Loucy (cell line): ENCODE measurements around the gene RPL29.

Source experiments
- CTCF ChIP-seq: fragments of 200-600 bp; sonication (generic); conservative IDR thresholded peaks from 2 replicates; pipeline ENCODE4 v1.5.1; 2014; ENCODE audit warnings: mild to moderate bottlenecking, antibody characterized with exemption, low read length
- EZH2phosphoT487 ChIP-seq: fragments of 200-600 bp; IDR thresholded peaks from 2 replicates; pipeline ENCODE4 v1.6.1; 2018; ENCODE audit warnings: antibody characterized with exemption, mild to moderate bottlenecking, moderate library complexity, borderline replicate concordance

- TF ChIP-seq CTCF = no peak
- no peak for TF ChIP-seq EZH2phosphoT487
Measured at GRCh38 chr3:52043750-52044149, 48.1 kb upstream of the RPL29 start.
